ENCODE data around the gene CHN1.

The CHN1 gene

GRCh38 chr2:174824068-174824467 is 181.1 kb downstream of the CHN1 start:
- H3K9me3 ChIP-seq (ENCODE audit: control insufficient read depth in 5 of 5, low read length in 5 of 5): no peaks in the 10 kb centered on the region
- no peak overlapping the region for H3K9ac ChIP-seq (ENCODE audit: low read length in 5 of 5)
- H3K27me3 ChIP-seq (ENCODE audit: control insufficient read depth in 5 of 5, insufficient read depth in 4 of 5, low read length in 5 of 5): no peaks in the 10 kb centered on the region
- no peak overlapping the region for H3K27ac ChIP-seq (ENCODE audit: low read depth, low read length)
- H3K36me3 ChIP-seq (ENCODE audit: control insufficient read depth in 5 of 5, insufficient read depth in 5 of 5, low read length in 5 of 5): peaks cover 0 to 5% (median 0%) of the 10 kb centered on the region in 5 donors
- peaks cover 0 to 10% (median 0%) of the 10 kb centered on the region in 5 donors for H3K4me1 ChIP-seq (ENCODE audit: control insufficient read depth in 5 of 5, insufficient read depth in 5 of 5, low read length in 5 of 5)
- H3K4me3 ChIP-seq (ENCODE audit: low read depth in 1 of 5, low read length in 5 of 5): no peak overlapping the region

- Histone ChIP-seq H3K27ac (ENCODE audit: low read depth, low read length) (no peak overlapping the region), H3K4me3 (ENCODE audit: low read depth in 1 of 5, low read length in 5 of 5) (no peak overlapping the region), H3K9ac (ENCODE audit: low read length in 5 of 5) (no peak overlapping the region), H3K4me1 (ENCODE audit: control insufficient read depth in 5 of 5, insufficient read depth in 5 of 5, low read length in 5 of 5) (no peaks in the 10 kb centered on the region), H3K36me3 (ENCODE audit: control insufficient read depth in 5 of 5, insufficient read depth in 5 of 5, low read length in 5 of 5) (peaks cover 0 to 5% (median 0%) of the 10 kb centered on the region in 5 donors), H3K9me3 (ENCODE audit: control insufficient read depth in 5 of 5, low read length in 5 of 5) (no peaks in the 10 kb centered on the region), H3K27me3 (ENCODE audit: control insufficient read depth in 5 of 5, insufficient read depth in 4 of 5, low read length in 5 of 5) (no peaks in the 10 kb centered on the region)
Observed at GRCh38 chr2:174821628-174822027, 183.6 kb downstream of the CHN1 start.

- Histone ChIP-seq H3K4me1 (ENCODE audit: control insufficient read depth in 5 of 5, insufficient read depth in 5 of 5, low read length in 5 of 5) (no peaks in the 10 kb centered on the region), H3K36me3 (ENCODE audit: control insufficient read depth in 5 of 5, insufficient read depth in 5 of 5, low read length in 5 of 5) (peaks cover 0 to 5% (median 0%) of the 10 kb centered on the region in 5 donors), H3K27me3 (ENCODE audit: control insufficient read depth in 5 of 5, insufficient read depth in 4 of 5, low read length in 5 of 5) (no peaks in the 10 kb centered on the region), H3K27ac (ENCODE audit: low read depth, low read length) (no peak overlapping the region), H3K9me3 (ENCODE audit: control insufficient read depth in 5 of 5, low read length in 5 of 5) (no peaks in the 10 kb centered on the region), H3K9ac (ENCODE audit: low read length in 5 of 5) (no peak overlapping the region), H3K4me3 (ENCODE audit: low read depth in 1 of 5, low read length in 5 of 5) (no peak overlapping the region)
Observed at GRCh38 chr2:174820361-174820760, 184.8 kb downstream of the CHN1 start.

- no peaks in the 10 kb centered on the region for H3K9me3 ChIP-seq (ENCODE audit: control insufficient read depth in 5 of 5, low read length in 5 of 5)
- peaks cover 0 to 4% (median 2%) of the 10 kb centered on the region in 5 donors for H3K36me3 ChIP-seq (ENCODE audit: control insufficient read depth in 5 of 5, insufficient read depth in 5 of 5, low read length in 5 of 5)
- no peak overlapping the region for H3K4me3 ChIP-seq (ENCODE audit: low read depth in 1 of 5, low read length in 5 of 5)
- no peaks in the 10 kb centered on the region for H3K4me1 ChIP-seq (ENCODE audit: control insufficient read depth in 5 of 5, insufficient read depth in 5 of 5, low read length in 5 of 5)
- H3K27ac ChIP-seq (ENCODE audit: low read depth, low read length): no peak overlapping the region
- no peaks in the 10 kb centered on the region for H3K27me3 ChIP-seq (ENCODE audit: control insufficient read depth in 5 of 5, insufficient read depth in 4 of 5, low read length in 5 of 5)
- no peak overlapping the region for H3K9ac ChIP-seq (ENCODE audit: low read length in 5 of 5)
Observed at GRCh38 chr2:174815526-174815925, 189.7 kb downstream of the CHN1 start.

- H3K36me3 ChIP-seq (ENCODE audit: control insufficient read depth in 5 of 5, insufficient read depth in 5 of 5, low read length in 5 of 5): peaks cover 0 to 5% (median 4%) of the 10 kb centered on the region in 5 donors
- H3K9me3 ChIP-seq (ENCODE audit: control insufficient read depth in 5 of 5, low read length in 5 of 5): no peaks in the 10 kb centered on the region
- H3K27me3 ChIP-seq (ENCODE audit: control insufficient read depth in 5 of 5, insufficient read depth in 4 of 5, low read length in 5 of 5): no peaks in the 10 kb centered on the region
- H3K4me3 ChIP-seq (ENCODE audit: low read depth in 1 of 5, low read length in 5 of 5): no peak overlapping the region
- no peak overlapping the region for H3K27ac ChIP-seq (ENCODE audit: low read depth, low read length)
- H3K9ac ChIP-seq (ENCODE audit: low read length in 5 of 5): no peak overlapping the region
- peaks cover 0 to 7% (median 0%) of the 10 kb centered on the region in 5 donors for H3K4me1 ChIP-seq (ENCODE audit: control insufficient read depth in 5 of 5, insufficient read depth in 5 of 5, low read length in 5 of 5)
Observed at GRCh38 chr2:174812037-174812436, 193.1 kb downstream of the CHN1 start.

GRCh38 chr2:174807931-174808330 is 197.2 kb downstream of the CHN1 start:
- peaks cover 0 to 8% (median 0%) of the 10 kb centered on the region in 5 donors for H3K4me1 ChIP-seq (ENCODE audit: control insufficient read depth in 5 of 5, insufficient read depth in 5 of 5, low read length in 5 of 5)
- H3K4me3 ChIP-seq (ENCODE audit: low read depth in 1 of 5, low read length in 5 of 5): no peak overlapping the region
- no peak overlapping the region for H3K27ac ChIP-seq (ENCODE audit: low read depth, low read length)
- H3K9me3 ChIP-seq (ENCODE audit: control insufficient read depth in 5 of 5, low read length in 5 of 5): no peaks in the 10 kb centered on the region
- H3K27me3 ChIP-seq (ENCODE audit: control insufficient read depth in 5 of 5, insufficient read depth in 4 of 5, low read length in 5 of 5): no peaks in the 10 kb centered on the region
- H3K9ac ChIP-seq (ENCODE audit: low read length in 5 of 5): no peak overlapping the region
- peaks cover 0 to 5% (median 4%) of the 10 kb centered on the region in 5 donors for H3K36me3 ChIP-seq (ENCODE audit: control insufficient read depth in 5 of 5, insufficient read depth in 5 of 5, low read length in 5 of 5)

- H3K36me3 ChIP-seq (ENCODE audit: control insufficient read depth in 5 of 5, insufficient read depth in 5 of 5, low read length in 5 of 5): peaks cover 0 to 5% (median 4%) of the 10 kb centered on the region in 5 donors
- no peaks in the 10 kb centered on the region for H3K27me3 ChIP-seq (ENCODE audit: control insufficient read depth in 5 of 5, insufficient read depth in 4 of 5, low read length in 5 of 5)
- no peak overlapping the region for H3K4me3 ChIP-seq (ENCODE audit: low read depth in 1 of 5, low read length in 5 of 5)
- peaks cover 0 to 8% (median 0%) of the 10 kb centered on the region in 5 donors for H3K4me1 ChIP-seq (ENCODE audit: control insufficient read depth in 5 of 5, insufficient read depth in 5 of 5, low read length in 5 of 5)
- no peak overlapping the region for H3K27ac ChIP-seq (ENCODE audit: low read depth, low read length)
- no peaks in the 10 kb centered on the region for H3K9me3 ChIP-seq (ENCODE audit: control insufficient read depth in 5 of 5, low read length in 5 of 5)
- no peak overlapping the region for H3K9ac ChIP-seq (ENCODE audit: low read length in 5 of 5)
Observed at GRCh38 chr2:174805803-174806202, 199.4 kb downstream of the CHN1 start.

GRCh38 chr2:174802459-174802858 is 202.7 kb downstream of the CHN1 start:
- H3K9ac ChIP-seq (ENCODE audit: low read length in 5 of 5): no peak overlapping the region
- no peak overlapping the region for H3K27ac ChIP-seq (ENCODE audit: low read depth, low read length)
- H3K4me1 ChIP-seq (ENCODE audit: control insufficient read depth in 5 of 5, insufficient read depth in 5 of 5, low read length in 5 of 5): peaks cover 0 to 5% (median 0%) of the 10 kb centered on the region in 5 donors
- peaks cover 0 to 6% (median 4%) of the 10 kb centered on the region in 5 donors for H3K36me3 ChIP-seq (ENCODE audit: control insufficient read depth in 5 of 5, insufficient read depth in 5 of 5, low read length in 5 of 5)
- no peak overlapping the region for H3K4me3 ChIP-seq (ENCODE audit: low read depth in 1 of 5, low read length in 5 of 5)
- H3K9me3 ChIP-seq (ENCODE audit: control insufficient read depth in 5 of 5, low read length in 5 of 5): no peaks in the 10 kb centered on the region
- no peaks in the 10 kb centered on the region for H3K27me3 ChIP-seq (ENCODE audit: control insufficient read depth in 5 of 5, insufficient read depth in 4 of 5, low read length in 5 of 5)

GRCh38 chr2:174800436-174801205 is 204.6 kb downstream of the CHN1 start:
- Histone ChIP-seq H3K27me3 (ENCODE audit: control insufficient read depth in 5 of 5, insufficient read depth in 4 of 5, low read length in 5 of 5) (no peaks in the 10 kb centered on the region), H3K4me1 (ENCODE audit: control insufficient read depth in 5 of 5, insufficient read depth in 5 of 5, low read length in 5 of 5) (no peaks in the 10 kb centered on the region), H3K4me3 (ENCODE audit: low read depth in 1 of 5, low read length in 5 of 5) (no peak overlapping the region), H3K36me3 (ENCODE audit: control insufficient read depth in 5 of 5, insufficient read depth in 5 of 5, low read length in 5 of 5) (peaks cover 0 to 6% (median 4%) of the 10 kb centered on the region in 5 donors), H3K9ac (ENCODE audit: low read length in 5 of 5) (no peak overlapping the region), H3K27ac (ENCODE audit: low read depth, low read length) (no peak overlapping the region), H3K9me3 (ENCODE audit: control insufficient read depth in 5 of 5, low read length in 5 of 5) (no peaks in the 10 kb centered on the region)

GRCh38 chr2:174798801-174799200 is 206.4 kb downstream of the CHN1 start:
- Histone ChIP-seq H3K36me3 (ENCODE audit: control insufficient read depth in 5 of 5, insufficient read depth in 5 of 5, low read length in 5 of 5) (peaks cover 0 to 6% (median 4%) of the 10 kb centered on the region in 5 donors), H3K4me3 (ENCODE audit: low read depth in 1 of 5, low read length in 5 of 5) (no peak overlapping the region), H3K9ac (ENCODE audit: low read length in 5 of 5) (no peak overlapping the region), H3K9me3 (ENCODE audit: control insufficient read depth in 5 of 5, low read length in 5 of 5) (no peaks in the 10 kb centered on the region), H3K27me3 (ENCODE audit: control insufficient read depth in 5 of 5, insufficient read depth in 4 of 5, low read length in 5 of 5) (no peaks in the 10 kb centered on the region), H3K4me1 (ENCODE audit: control insufficient read depth in 5 of 5, insufficient read depth in 5 of 5, low read length in 5 of 5) (no peaks in the 10 kb centered on the region), H3K27ac (ENCODE audit: low read depth, low read length) (no peak overlapping the region)
